Heart right ventricle (tissue), 16 donors: ENCODE measurements around the gene ZNF584. TPM values are rescaled to one million over a fixed set of nuclear protein-coding genes. Genes with fewer than 3 reads are reported as not detected.
A peak's percentile ranks its signal among the peaks of the same experiment; 100 is the strongest.
"Not testable (repeated sequence)": the region's sequence is repeated elsewhere in the genome, so short reads cannot be mapped to it uniquely, and the experiment has no call there.

Source experiments
- ATAC-seq, 8 donors: fragments of 200-7000 bp; cut with Tn5 transposase; one replicate each; pipeline ENCODE4 v1.9.1; 2020; ENCODE audit warnings: mild to moderate bottlenecking in 8 of 8, moderate library complexity in 8 of 8, moderate number of reproducible peaks in 1 of 8
- DNase-seq, 2 donors: peaks; one replicate each; pipeline ENCODE4 v3.0.0-alpha.2; 2020
- H3K27ac ChIP-seq, 10 donors: fragments of 200-600 bp; sonication (generic) in 2 of 10; one replicate each; pipeline versions ENCODE4 v1.5.0 to v1.8.0; 2020 to 2022; ENCODE audit warnings: mild to moderate bottlenecking in 3 of 10
- H3K27me3 ChIP-seq, 7 donors: fragments of 200-600 bp; one replicate each; pipeline ENCODE4 v1.8.0; 2021 to 2022; ENCODE audit warnings: mild to moderate bottlenecking in 2 of 7
- H3K36me3 ChIP-seq, 9 donors: fragments of 200-600 bp; sonication (generic) in 1 of 9; one replicate each; pipeline versions ENCODE4 v1.5.0 to v1.8.0; 2020 to 2022; ENCODE audit warnings: mild to moderate bottlenecking in 2 of 9
- H3K4me1 ChIP-seq, 9 donors: fragments of 200-600 bp; sonication (generic) in 1 of 9; one replicate each; pipeline versions ENCODE4 v1.5.0 to v1.8.0; 2020 to 2022; ENCODE audit warnings: mild to moderate bottlenecking in 4 of 9
- H3K4me3 ChIP-seq, 10 donors: fragments of 200-600 bp; sonication (generic) in 2 of 10; one replicate each; pipeline versions ENCODE4 v1.5.0 to v1.8.0; 2020 to 2022; ENCODE audit warnings: mild to moderate bottlenecking in 7 of 10, moderate library complexity in 2 of 10
- H3K9me3 ChIP-seq, 11 donors: fragments of 200-600 bp in 10 of 11; sonication (generic) in 2 of 11; one replicate each; pipeline versions ENCODE4 v1.5.0 to v1.8.0; 2013 to 2022; ENCODE audit warnings: mild to moderate bottlenecking in 2 of 11, control low read depth in 1 of 11, moderate library complexity in 1 of 11
- CTCF ChIP-seq, 9 donors: fragments of 200-600 bp; sonication (generic) in 2 of 9; IDR thresholded peaks; one replicate each; pipeline versions ENCODE4 v1.5.0 to v1.8.0; 2021 to 2022; ENCODE audit warnings: antibody characterized with exemption in 9 of 9, mild to moderate bottlenecking in 5 of 9, moderate library complexity in 1 of 9
- WGBS, 2 donors: extraction: QIAGEN DNeasy Blood & Tissue Kit; methylation state at CpG; one replicate each; pipeline ENCODE4 v1.1.7; 2013; ENCODE audit warnings: inconsistent platforms in 1 of 2; 5-methylcytosine and 5-hydroxymethylcytosine counted together
- intact Hi-C, 10 donors: fragments of 100-400 bp; cut with DNase I; formaldehyde crosslinking; loops; one replicate each; pipeline versions ENCODE4 v1.11.1 to v1.14.2; 2022
- polyA plus RNA-seq, 2 donors: library from polyadenylated mRNA; stranded (reverse); fragments of 200-250 nt; gene quantifications; one replicate each; pipeline ENCODE4 v1.2.3, GENCODE V29; 2013
- total RNA-seq, 10 donors: library from RNA; stranded (reverse); fragmentation: NEBNext Ultra II Directional in 3 of 10; extraction: Animal tissue kit (Norgen Biotek cat#: 25700) in 3 of 10; gene quantifications; one replicate each; pipeline versions ENCODE4 v1.2.1 to v1.2.4, GENCODE V29; 2021 to 2023
- donor health status: Arrhythmogenic right ventricular cardiomyopathy.
- donor health status: ischemic (EF 13 %, LVEDD 7.1; RV severe dilation, severe dysfunction).
- donor health status: healthy with polysubstance abuse.
- donor health status: DM: no; HTN: yes; CAD: no.
- donor health status: DM: no; HTN: no; CAD: no.
- donor health status: ischemic (EF 25% LVEDD 6.9; RV normal size, moderate dysfunction).
- donor health status: ischemic (EF 25% LVEDD 5.7; RV mildly dilated, moderate dysfunction).
- donor health status: healthy.
- donor health status: DM: yes; HTN: yes; CAD: no.
- donor health status: Ischemic cardiomyopathy.
- donor health status: ischemic (EF 35%, LVEDD 5.7; RV mildly dilated, moderate dysfunction).
- donor health status: nonischemic (EF 11% LVEDD 7.7; RV severe dilation, severe dysfunction).
- donor health status: DM: yes; HTN: yes; CAD: no.
- donor health status: PGD.
- donor health status: ischemic (EF 29% LVEDD 5.4; RV normal size, mild dysfunction).
- donor health status: nonischemic (EF 23%, LVEDD 6.1; RV moderate dilation, normal function).

The ZNF584 gene
- total and polyA plus RNA-seq, 12 donors: 6.5 to 20.4 (median 16.7) TPM

- 63 to 68% methylated on average over 15 of the region's 15 CpGs for WGBS, 2 donors
- intact Hi-C loops: no loop called here
- peak; percentile 56 to 97 (median 81) for ATAC-seq
Observed at GRCh38 chr19:58372311-58373133, 35.9 kb upstream of the ZNF584 start.

GRCh38 chr19:58374200-58374599, 34.2 kb upstream of the ZNF584 start:
- Histone ChIP-seq H3K27ac (no peak overlapping the region), H3K4me3 (no peak overlapping the region)

More at GRCh38 chr19:58372311-58373133, 35.9 kb upstream of the ZNF584 start:
- H3K9me3 ChIP-seq: no peaks in the 10 kb centered on the region
- peaks cover 0 to 12% (median 0%) of the 10 kb centered on the region in 9 donors for H3K4me1 ChIP-seq
- no peak for TF ChIP-seq CTCF (IDR thresholded peaks at IDR 0.05)
- H3K4me3 ChIP-seq: no peak overlapping the region
- DNase-seq: no peak
- H3K36me3 ChIP-seq: no peaks in the 10 kb centered on the region
- peaks cover 0 to 13% (median 6%) of the 10 kb centered on the region in 7 donors for H3K27me3 ChIP-seq
- peak overlapping the region in 9 of 10 donors; percentile 8 to 73 (median 55) for H3K27ac ChIP-seq

GRCh38 chr19:58376724-58377123, 31.7 kb upstream of the ZNF584 start:
- intact Hi-C loops, DNase-seq: not testable (repeated sequence)

More at GRCh38 chr19:58374200-58374599, 34.2 kb upstream of the ZNF584 start:
- DNase-seq: no peak
- no peaks in the 10 kb centered on the region for H3K27me3 ChIP-seq
- H3K36me3 ChIP-seq: no peaks in the 10 kb centered on the region
- no peak for TF ChIP-seq CTCF (IDR thresholded peaks at IDR 0.05)
- intact Hi-C loops: no loop called here
- H3K4me1 ChIP-seq: peaks cover 0 to 14% (median under 1%) of the 10 kb centered on the region in 9 donors
- no peak for ATAC-seq
- H3K9me3 ChIP-seq: no peaks in the 10 kb centered on the region
- WGBS, 2 donors: 87 to 88% methylated on average over 4 of the region's 4 CpGs

GRCh38 chr19:58379246-58379645, 29.2 kb upstream of the ZNF584 start:
- Histone ChIP-seq H3K36me3 (no peaks in the 10 kb centered on the region), H3K27me3 (no peaks in the 10 kb centered on the region), H3K27ac (peak overlapping the region in 1 of 10 donors; percentile 87), H3K9me3 (no peaks in the 10 kb centered on the region), H3K4me1 (peaks cover 11 to 28% (median 20%) of the 10 kb centered on the region in 9 donors), H3K4me3 (peak overlapping the region in 1 of 10 donors; percentile 81)
- no peak for TF ChIP-seq CTCF (IDR thresholded peaks at IDR 0.05)
- ATAC-seq (no peak), DNase-seq (no peak)
- intact Hi-C loops: no loop called here
- WGBS, 2 donors: 92 to 93% methylated on average over 6 of the region's 6 CpGs

More at GRCh38 chr19:58376724-58377123, 31.7 kb upstream of the ZNF584 start:
- not testable (repeated sequence) for H3K4me3 ChIP-seq, H3K27me3 ChIP-seq, ATAC-seq, H3K36me3 ChIP-seq, H3K27ac ChIP-seq, H3K9me3 ChIP-seq
- 88% methylated on average over 6 to 7 of the region's 7 CpGs for WGBS, 2 donors
- H3K4me1 ChIP-seq: peaks cover 9 to 32% (median 18%) of the 10 kb centered on the region in 9 donors
